Stimulated activated CD8-positive, alpha-beta memory T cell treated with anti-CD3 and anti-CD28 coated beads, Interleukin-15, amount 100 ng/mL, for 1 hour (primary cell): Measurements from ENCODE around the gene OPN1LW.
A peak's percentile ranks its signal among the peaks of the same experiment; 100 is the strongest.
"Not testable (repeated sequence)": the region's sequence is repeated elsewhere in the genome, so short reads cannot be mapped to it uniquely, and the experiment has no call there.

ENCODE experiments used
- DNase-seq: peaks from one replicate; pipeline ENCODE4 v3.0.0-alpha.2; 2020; ENCODE audit warnings: low read depth

OPN1LW gene

GRCh38 chrX:154144010-154144409, at the start of gene OPN1LW:
OPN1LW (plus strand) TSS chrX:154144243; CDS start chrX:154144284, 41 bp downstream.
- not testable (repeated sequence) for DNase-seq

DNA sequence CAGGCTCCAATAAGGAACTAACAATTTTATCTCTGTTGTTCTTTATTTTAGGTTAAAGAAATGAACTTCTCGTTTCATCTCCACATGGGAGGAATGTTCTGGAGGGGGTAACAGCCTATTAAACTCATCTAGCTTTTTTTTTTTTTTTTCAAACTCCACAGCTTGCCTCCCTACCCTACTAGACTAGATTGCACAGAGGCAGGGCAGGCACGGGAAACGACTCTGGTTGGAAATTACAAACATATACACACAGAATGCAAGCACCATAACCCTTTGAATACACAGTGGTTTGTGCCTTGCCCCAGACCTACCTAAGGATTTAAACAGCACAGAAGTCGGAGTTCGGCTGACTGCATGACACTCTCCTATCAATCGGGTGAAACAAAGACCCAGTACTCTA, 49.2 kb upstream of the OPN1LW start:
- no peak for DNase-seq

- no peak for DNase-seq
These were observed 47.7 kb upstream of the OPN1LW start for GRCh38 chrX:154096140-154097002.

DNA sequence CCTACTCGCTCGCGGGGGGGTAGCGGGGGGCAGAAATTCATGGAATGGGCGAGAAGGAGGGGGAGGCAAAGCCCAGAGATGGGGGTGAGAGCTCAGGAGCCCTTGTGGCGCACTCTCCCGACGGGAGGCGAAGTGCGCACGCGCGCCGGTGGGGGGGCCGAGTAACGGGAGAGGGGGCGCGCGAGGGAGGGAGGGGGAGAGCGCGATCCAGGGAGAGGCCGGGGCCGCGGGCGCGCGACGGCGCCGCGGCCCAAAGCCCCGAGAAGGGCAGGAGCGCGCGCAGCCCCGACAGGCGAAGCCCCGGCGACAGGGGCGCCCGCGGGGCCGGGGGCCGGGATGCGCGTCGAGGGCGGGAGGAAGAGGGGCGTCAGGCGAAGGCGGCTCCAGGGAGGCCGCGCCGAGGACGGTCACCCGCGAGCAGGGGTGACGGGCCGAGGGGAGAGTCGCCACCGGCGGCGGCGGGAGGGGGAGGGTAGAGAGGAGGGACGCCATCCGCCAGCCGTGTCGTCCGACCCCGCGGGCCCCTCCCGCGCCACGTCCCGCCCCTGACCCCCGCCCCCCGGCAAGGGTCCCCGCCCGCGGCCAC, 46.9 kb upstream of the OPN1LW start:
- DNase-seq = peak; percentile 33

- DNase-seq = peak; percentile 56
These were observed 46.2 kb upstream of the OPN1LW start, which contains the start of gene MECP2 for GRCh38 chrX:154097589-154098541. MECP2 (minus strand) TSS chrX:154097717.

GRCh38 chrX:154098551-154098950, 45.5 kb upstream of the OPN1LW start:
- no peak for DNase-seq

DNA sequence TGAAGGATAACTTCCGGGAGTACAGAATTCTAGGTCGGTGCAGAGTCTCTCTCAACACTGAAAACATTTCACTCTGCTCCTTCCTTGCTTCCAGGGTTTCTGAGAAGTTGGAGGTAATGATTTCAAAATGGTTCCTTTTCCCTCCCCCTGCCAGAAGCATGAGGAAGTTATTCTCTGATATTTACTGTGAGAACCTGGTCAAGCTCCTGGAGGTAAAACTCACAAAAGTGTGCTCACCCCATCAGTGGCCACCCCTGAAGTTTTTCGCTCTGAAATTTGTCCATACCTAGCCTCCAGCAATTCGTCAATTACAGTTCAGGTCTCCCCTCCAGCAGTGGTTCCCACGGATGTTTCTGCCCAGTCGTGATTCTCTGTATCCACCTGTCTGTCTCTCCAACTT, 30.3 kb upstream of the OPN1LW start:
- no peak for DNase-seq

DNA sequence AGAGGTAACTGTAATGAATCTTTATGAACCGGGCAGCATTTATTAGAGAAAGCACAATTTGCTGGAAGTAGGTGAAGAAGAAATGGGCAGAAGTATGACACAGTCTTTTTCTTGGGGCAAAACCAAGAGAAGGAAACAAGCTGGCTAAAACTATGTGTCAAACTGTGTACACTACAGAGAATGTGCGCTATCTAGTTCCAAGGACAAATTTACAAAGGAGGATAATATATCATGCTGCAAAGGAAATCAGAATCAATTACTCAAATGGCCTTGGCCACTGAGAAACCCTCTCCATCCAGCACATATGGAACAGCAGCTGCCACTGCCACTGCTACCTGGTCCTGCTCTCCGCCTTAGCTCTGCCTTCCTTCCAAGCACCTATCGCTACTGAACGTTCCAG, 29.4 kb upstream of the OPN1LW start:
- no peak for DNase-seq

- no peak for DNase-seq
These were observed 29.0 kb upstream of the OPN1LW start for GRCh38 chrX:154115071-154115470.

GRCh38 chrX:154115750-154116149, 28.3 kb upstream of the OPN1LW start:
- DNase-seq = no peak

GRCh38 chrX:154116426-154117211, 27.4 kb upstream of the OPN1LW start:
- no peak for DNase-seq

- no peak for DNase-seq
These were observed 26.5 kb upstream of the OPN1LW start for GRCh38 chrX:154117566-154117965.

GRCh38 chrX:154120567-154120966, 23.5 kb upstream of the OPN1LW start:
- DNase-seq = no peak

GRCh38 chrX:154121207-154121606, 22.8 kb upstream of the OPN1LW start:
- DNase-seq = no peak

DNA sequence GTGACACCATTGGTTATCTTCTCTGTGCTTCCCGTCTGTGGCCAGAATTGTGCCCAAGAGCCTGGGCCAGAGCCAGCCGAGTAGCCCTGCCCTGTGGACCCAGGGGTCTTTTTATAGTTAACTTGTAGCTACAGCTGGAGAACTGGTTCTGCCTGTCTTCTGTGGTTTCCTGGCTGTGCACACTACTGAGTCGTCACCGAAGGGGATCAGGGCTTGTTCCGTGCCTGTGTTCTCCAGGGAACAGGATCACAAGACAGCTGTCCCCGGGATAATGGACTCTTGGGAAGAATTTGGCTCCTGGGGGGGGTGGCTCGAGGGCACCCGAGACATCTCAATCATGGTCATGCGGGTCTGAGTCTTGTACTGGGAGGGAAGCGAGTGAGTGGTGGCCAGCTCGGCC, 22.1 kb upstream of the OPN1LW start:
- DNase-seq = no peak

GRCh38 chrX:154123241-154124219, 20.5 kb upstream of the OPN1LW start:
- DNase-seq = no peak

GRCh38 chrX:154125391-154126040, 18.5 kb upstream of the OPN1LW start:
- no peak for DNase-seq

DNA sequence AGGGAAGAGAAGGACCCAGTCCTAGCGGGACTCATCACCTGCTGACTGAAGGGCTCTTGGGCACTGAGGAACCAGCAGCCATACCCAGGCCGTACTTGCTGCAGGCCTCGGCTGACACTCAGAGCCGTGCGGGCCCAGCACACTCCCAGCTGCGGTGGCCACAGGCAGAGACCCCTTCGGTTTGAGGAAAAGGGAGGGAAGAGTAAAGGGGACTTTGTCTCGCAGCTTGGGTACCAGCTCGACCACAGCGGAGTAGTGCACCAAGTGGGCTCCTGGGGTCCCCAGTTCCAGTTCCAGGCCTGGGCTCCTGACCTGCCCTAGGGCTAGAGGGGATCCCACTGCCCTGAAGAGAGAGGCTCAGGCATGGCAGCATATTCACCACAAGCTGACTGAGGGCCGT, 17.9 kb upstream of the OPN1LW start:
- DNase-seq = no peak

- DNase-seq = no peak
These were observed 12.1 kb upstream of the OPN1LW start for GRCh38 chrX:154131955-154132354.

- DNase-seq = no peak
These were observed 11.7 kb upstream of the OPN1LW start for GRCh38 chrX:154132366-154132765.
